GM19467 (cell line): ENCODE measurements around the gene HPD.
A peak's percentile ranks its signal among the peaks of the same experiment; 100 is the strongest.

Source experiments
- ATAC-seq: cut with Tn5 transposase; IDR thresholded peaks from one replicate; pipeline ENCODE4 v1.9.1; 2021; ENCODE audit warnings: mild to moderate bottlenecking, moderate library complexity; ENCODE audit not compliant: unreplicated experiment

HPD gene

DNA sequence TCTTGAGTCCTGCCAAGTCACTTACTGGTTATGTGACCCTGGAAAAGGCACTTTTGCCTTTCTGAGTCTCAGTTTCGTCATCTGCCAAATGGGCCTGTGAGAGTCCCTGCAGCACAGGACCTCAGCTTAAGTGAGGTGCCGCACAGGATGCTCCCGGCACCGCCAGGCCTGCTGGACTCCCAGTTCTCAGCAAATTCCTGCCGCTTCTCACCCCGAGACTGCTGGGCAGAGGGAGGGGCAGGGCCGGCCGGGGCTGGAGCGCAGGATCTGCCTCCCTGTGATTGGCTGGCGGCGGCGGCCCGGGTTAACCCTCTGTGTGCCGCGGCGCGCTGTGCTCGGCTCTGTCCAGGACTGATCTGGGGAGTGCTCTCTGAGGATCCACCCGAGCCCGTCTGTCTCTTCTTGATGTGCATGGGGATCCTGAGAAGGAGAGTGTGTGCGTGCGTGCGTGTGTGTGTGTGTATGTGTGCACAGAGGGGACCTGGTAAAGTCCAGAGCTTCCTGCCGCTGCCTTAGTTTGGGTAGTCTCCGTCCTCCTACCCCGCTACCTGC lies 46.3 kb downstream of the HPD start:
- ATAC-seq, result no peak

DNA sequence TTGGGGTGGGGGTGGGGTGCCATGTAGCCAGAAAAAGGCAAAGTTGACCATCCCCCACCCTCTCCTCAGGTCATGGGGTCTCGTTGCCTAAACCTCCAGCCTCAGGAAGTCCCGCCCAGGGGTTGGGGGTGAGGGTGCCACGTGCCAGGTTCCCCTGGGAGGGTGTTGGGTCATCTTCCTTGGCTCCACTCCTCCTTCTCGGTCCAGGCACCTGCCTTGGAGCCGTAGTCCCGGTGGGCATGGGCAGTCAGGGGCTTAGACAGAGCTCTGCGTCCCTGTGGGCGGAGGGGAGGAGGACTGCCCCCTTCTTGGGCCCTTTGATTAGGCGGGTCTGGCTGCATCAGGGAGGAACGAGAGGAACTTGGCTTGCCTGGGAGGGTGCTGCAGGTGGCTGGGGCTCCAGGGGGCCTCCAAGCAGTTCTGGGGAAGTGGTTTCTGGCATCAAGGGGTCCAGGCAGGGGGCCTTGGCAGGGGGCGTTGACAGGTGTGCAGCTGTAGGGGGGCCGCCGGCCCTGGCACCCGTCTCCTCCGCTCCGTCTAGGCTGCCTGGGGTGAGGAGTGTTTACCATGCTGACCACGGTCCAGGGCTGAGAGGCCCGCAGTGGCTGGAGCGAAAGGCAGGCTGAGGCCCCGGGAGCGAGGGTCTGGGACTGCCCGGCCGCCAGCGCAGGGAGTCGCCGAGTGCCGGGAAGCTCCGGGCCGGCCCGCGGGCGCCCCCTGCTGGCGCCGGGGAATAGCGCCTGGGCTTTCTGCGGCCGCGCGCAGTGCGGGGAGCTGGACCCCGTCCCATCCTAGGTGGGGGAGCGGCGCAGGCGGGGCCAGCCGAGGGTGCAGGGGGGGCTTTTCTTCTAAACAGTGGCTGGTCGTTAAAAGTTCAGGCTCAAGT lies 47.0 kb downstream of the HPD start:
- no peak for ATAC-seq

DNA sequence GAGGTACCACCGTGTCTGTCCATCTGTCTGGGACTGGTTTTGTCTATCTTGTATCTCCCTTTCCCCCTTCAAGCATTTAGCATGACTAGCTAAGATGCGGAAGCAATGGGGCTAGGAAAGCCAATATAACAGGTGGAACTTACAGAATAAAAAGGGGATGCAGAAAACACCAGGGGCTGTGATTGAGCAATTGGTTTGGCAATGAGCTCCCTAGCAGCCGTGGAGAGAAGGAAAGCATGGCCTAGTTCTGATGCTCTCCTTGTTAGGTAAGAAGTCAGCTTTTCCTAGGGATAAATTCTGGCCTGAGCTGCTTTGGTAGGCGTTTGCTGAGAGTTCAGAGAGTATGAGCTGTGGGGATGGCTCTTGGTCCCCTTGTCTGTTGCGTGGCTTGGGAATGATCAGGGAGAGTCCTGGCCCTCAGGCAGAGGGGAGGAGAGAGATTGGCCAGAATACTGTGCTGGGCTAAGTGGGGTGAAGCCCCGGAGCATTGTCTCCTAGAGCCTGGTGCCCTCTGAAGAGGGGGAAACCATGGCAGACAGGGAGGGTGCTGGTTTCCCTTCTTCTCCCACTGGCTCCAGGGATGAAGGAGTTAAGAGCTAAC lies 47.7 kb downstream of the HPD start:
- no peak for ATAC-seq

DNA sequence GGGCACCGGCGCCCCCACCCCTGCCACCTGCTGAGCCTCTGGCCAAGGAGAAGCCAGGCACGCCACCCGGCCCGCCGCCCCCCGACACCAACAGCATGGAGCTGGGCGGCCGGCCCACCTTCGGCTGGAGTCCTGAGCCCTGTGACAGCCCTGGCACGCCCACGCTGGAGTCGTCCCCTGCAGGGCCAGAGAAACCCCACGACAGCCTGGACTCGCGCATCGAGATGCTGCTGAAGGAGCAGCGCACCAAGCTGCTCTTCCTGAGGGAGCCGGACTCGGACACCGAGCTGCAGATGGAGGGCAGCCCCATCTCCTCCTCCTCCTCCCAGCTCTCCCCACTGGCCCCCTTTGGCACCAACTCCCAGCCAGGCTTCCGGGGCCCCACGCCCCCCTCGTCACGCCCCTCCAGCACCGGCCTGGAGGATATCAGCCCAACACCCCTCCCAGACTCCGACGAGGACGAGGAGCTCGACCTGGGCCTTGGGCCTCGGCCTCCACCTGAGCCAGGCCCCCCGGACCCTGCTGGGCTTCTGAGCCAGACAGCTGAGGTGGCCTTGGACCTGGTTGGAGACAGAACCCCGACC lies 48.3 kb downstream of the HPD start:
- ATAC-seq, result no peak

DNA sequence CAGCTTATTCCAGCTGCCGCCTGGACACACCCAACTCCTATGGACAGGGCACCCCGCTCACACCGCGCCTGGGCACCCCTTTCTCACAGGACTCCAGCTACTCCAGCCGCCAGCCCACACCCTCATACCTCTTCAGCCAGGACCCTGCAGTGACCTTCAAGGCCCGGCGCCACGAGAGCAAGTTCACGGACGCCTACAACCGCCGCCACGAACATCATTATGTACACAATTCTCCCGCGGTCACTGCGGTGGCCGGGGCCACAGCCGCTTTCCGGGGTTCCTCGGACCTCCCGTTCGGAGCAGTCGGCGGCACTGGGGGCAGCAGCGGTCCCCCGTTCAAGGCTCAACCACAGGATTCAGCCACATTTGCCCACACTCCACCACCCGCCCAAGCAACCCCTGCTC lies 48.9 kb downstream of the HPD start:
- no peak for ATAC-seq

DNA sequence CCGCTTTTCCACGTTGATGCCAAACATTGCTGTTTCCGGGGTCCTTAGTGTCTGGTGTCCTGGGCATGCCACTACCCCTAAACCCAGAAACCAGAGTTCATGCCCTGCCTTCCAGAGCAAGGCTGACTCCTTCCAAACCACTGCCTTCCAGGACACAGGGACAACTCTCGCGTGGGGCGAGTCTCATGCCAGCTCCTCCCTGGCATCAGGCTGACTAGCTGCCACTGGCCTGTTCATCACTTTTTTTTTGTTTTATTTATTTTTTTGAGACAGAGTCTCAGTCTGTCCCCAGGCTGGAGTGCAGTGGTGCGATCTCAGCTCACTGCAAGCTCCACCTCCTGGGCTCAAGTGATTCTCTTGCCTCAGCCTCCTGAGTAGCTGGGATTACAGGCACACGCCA lies 50.0 kb downstream of the HPD start:
- ATAC-seq, result no peak

DNA sequence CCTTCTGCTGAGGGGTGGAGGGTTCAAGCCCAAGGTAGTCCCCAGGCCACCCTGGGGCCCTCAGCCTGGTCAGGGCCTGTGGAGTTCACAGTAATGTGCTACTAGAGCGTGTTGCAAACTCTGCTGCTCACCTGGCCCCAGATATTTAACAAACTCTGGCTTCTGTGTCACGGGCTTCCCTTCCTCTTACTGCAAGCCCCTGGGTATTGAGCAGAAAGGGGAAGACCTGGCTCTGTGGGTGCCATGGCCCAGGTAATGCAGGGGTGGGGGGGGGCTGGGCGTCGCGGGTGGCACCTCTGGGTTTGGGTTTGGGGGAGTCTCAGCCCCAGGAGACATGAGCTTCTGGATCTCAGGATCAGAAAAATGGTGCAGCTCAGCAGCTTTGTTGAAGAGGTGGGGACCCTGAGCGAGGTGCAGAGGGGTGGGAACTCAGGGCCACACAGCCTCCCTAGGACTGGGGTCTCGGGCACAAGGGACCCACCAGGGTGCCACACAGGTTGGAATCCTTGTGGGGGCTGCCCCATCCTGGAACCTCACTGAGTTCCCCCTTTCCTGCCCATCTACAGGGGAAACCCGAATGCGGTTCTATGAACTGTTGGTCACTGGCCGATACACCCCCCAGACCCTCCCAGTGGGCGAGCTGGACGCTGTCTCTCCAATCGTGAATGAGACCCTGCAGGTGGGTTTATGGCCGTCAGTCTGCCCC lies 50.9 kb downstream of the HPD start:
- ATAC-seq, result no peak

DNA sequence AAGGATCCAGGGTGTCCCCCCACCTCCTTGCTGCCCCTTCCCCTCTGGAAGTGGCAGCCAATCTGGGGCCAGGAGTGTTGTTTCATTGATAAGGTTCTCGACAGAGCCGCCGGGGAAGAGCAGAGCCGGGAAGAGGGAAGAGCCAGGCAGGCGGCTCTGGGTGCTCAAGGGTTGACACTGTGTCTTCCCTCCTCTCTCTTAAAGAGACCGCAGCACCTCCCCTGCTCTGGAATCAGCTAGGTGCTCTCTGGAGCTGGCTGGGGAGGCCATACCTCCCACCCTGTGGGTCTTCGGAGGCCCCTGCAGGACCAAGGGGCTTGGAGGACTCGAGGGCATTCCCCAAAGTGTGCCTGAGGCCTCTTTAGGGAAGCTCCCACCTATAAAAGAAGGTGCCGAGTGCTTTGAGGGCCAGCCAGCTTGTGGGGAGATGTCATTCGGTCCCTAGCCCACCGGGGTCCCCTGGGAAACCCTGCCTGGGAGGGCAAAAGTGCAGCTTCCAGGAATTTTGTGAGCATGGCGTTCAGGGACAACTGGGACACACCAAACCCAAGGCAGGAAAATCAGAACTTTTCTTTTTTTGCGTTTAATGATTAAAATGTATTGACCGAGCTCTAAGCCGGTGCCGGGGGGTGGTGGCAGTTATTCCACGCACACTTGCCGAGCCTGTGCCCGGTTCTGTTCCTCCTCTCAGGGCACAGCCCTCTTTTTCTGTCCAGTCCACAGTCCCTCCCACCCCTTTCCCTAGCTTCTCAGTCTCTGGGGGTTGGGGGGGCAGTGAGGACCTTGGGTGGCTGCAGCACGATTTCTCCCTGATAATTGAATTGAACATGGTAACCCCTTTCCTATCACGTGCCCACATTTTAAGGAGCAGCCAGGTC lies 51.9 kb downstream of the HPD start:
- ATAC-seq, result no peak

DNA sequence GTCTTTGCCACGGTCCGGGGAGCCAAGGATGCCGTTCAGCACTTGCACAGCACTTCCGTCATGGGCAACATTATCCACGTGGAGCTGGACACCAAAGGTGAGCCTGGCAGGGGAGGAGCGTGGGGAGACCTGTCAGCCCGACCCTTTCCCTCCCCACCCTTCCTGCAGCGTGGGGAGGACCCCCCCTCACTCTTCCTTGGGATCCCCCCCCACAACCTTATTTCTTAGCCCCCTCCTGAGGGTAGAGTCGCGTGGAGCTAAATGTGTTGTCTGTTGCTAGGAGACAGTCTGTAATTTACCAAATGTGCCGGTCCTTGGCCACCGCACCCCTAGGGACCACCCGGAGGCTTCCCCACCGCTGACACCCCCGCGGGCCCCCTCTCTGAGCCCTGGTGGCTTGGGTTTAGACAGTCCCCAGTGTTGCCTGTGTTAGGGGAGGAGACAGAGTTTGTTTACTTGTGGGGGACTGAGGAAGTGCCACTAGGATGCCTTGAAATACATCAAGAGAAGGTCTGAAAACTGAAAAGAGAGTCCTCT lies 52.6 kb downstream of the HPD start:
- no peak for ATAC-seq

DNA sequence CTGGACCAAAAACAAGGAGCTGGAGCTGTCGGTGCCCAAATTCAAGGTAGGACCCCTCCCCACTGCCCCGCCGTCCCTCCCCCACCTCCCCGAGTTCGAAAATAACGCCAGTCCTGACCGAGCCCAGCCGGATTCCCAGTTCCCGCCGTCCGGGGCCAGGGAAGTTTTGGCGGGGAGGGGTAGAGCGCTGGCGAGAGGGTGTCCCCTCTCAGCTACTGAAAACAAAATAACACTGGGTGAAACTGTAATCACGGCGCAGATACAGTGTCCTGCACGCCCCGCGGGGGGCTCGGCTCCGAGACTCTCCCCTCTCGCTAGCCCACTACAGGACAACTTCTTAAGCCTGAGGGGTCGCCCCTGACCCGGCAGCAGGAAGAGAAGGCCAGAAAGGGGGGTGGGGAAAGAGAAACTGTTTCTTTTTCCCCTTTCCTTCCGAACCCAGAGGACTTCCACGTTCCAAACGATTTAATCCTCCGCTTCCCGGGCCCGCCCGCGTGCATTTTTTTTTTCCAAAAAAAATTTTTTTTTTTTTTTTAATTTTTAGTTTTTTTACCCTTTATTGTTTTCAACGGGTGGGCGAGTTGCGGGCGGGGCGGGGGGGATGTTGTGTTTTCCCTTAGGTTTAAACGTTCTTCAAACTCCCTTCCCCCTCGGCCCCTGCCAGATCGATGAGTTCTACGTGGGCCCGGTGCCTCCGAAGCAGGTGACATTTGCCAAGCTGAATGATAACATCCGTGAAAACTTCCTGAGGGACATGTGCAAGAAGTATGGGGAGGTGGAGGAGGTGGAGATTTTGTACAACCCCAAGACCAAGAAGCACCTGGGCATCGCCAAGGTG lies 53.3 kb downstream of the HPD start:
- no peak for ATAC-seq

DNA sequence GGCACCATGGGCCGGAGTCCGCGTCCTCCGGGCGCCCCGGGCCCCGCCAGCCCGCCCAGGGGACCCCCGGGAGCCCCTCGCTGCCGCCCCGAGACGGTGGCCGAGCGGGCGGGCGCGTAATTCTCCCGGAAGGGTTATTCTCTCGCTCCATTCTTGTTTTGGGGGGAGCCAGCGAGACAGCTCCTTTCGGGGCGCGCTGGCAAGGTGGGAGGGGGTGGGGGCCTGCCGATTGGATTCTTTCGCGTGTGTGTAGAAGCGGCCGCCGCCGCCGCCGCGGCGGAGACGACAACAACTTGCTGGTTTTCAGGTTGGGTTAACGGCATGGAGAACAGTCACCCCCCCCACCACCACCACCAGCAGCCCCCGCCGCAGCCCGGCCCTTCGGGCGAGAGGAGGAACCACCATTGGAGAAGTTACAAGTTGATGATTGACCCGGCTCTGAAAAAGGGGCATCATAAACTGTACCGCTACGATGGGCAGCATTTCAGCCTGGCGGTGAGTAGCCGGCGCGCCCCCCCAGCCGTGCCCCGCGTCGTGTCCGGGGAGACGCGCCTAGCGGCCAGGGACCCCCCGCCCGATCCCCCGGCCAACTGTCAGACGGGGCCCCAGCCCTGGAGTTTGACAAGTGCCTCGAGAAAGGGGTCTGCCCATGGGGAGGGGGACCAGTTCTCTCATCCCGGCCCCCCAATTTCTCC lies 54.1 kb downstream of the HPD start:
- ATAC-seq, result no peak

DNA sequence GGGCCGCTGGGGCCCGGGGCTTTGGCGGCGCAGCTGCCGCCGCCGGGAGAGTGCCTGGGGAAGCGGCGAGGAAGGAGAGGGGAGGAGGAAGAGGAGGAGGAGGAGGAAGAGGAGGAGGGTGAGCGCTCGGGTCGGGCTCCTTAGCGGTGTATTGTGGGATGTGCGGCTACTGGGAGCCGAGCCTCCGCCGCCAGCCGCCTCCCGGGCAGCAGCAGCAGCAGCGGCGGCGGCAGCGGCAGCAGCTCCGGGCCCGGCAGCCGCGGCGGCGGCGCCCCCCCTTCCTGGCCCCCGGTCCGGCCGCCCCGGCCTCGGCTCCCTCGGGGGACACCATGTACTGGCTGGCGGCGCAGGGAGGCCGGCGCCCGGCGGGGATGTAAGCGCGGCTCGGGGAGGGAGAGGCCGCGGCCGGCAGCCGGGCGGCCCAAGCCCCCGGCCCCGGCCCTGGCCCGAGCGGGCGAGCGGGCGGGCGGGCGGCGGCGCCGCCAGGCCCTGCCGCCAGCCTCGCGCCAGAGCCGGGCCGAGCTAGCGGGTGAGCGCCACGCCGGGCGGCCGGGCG lies 54.7 kb downstream of the HPD start, which contains the start of gene SETD1B:
Gene SETD1B, plus strand, starts transcription at position 149 of the 556 bp plus-strand sequence. CDS start 729 bp downstream, outside the sequence.
- ATAC-seq, result no peak

DNA sequence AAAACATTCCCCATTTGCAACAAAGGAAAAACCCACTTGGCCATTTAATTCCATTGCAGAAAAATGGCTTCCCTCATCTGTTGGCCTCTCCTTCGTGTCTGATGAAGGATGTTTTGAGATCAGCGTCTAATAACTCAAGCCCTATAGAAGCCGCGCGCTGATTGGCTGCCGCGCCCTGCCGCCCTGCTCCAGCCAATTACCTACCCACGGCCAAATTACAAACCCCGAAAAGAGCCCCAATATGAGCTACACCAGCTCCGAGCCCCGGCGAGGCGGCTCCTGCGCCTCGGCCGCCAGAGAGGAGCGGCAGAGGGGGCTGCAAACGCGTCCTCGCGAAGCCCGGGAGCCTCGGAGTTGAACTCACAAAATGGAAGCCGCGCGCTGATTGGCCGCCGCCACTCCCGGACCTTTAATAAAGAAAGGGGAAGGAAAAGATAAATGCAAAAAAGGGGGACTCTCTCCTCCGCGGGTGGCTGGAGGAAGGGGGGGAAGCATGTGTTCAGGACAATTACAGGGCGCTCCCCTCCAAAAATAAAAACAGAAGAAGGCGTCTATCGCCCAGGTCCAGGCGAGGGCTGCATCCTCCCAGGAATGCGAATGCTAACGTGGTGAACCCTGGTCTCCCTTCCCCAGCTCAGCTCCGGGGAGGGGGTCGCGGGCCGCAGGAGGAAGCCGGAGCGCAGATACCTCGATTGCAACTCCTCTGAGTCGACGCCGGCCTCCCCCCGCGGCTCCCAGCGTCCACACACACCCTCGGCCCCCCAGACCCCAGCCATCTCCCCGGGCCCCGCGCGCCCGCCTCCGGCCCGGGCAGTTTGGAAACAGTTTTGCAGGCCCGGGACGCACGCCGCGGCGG lies 55.6 kb downstream of the HPD start:
- peak; percentile 36 for ATAC-seq

DNA sequence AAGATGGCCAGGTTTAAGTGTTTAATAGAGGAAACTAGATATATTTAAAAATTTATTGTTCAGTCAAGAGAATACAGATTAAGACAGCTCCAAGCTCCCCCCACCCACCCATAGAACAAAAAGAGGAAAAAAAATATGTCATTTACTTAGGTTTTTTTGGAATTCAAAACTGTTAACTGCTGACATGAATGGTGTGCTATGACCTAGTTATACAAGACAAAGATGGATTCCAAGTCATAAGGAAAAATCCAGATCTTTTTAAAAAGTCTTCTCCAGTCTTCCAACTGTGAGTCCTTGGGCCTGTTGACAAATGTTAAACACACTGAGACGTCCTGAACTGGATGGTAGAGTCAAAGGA lies 56.2 kb downstream of the HPD start:
- ATAC-seq, result no peak

DNA sequence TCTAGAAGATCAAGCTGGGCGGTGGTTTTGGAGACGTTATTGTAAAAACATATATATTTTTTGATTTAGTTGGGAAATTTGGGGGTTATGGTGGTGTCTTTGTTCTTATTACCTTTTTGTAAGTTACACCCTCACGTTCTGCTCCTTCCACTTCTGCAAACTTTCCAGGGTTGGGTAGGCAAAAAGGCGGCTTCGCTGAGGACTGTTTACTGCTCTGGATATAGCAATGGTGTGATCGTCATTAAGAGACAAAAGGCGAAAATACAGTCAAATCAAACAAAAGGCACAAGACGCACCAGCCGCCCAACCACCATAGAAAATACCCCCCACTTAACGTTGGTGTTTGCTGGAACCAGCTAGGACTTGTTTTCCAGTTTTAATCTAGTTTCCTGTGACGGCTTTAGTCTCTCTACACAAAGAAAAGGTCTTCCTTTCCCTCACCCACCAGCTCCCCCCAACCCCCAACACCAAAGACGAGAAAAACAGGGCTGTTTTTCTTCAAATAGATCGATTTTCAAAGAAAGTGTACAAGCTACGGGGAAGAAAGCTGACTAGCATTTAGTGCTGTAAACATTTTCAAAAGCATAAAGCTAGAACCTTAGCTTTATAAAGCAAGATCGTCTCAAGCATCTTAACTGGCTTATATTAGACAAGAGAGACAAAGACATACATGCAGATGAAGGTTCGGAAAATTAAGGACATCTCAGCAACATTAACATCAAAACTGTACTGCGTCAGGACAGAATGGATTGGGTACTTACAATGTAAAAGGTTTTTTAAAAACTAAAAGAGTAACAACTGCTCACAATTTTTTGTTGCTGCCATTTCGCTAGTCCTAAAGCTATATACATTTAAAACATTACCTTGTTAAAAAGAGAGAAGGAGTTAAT lies 56.8 kb downstream of the HPD start:
- ATAC-seq, result no peak
